B cell (primary cell): ENCODE measurements around the gene DCTN3. TPM values are rescaled to one million over a fixed set of nuclear protein-coding genes. Genes with fewer than 3 reads are reported as not detected.
A peak's percentile ranks its signal among the peaks of the same experiment; 100 is the strongest.

ENCODE experiments used
- ATAC-seq: fragments of 200-7000 bp; cut with Tn5 transposase; one replicate; pipeline ENCODE4 v1.10.0; 2021; ENCODE audit warnings: low read depth, mild to moderate bottlenecking, moderate number of reproducible peaks, moderate library complexity
- CTCF ChIA-PET: fragments of 350-600 bp; sonication (Branson Sonifier 250); formaldehyde crosslinking; loops from one replicate; lab custom pipeline; 2021; ENCODE audit warnings: antibody characterized with exemption, inconsistent platforms; lab: Charles Lee
- POLR2A ChIA-PET: fragments of 350-600 bp; sonication (Branson Sonifier 250); formaldehyde crosslinking; loops from one replicate; lab custom pipeline; 2021; ENCODE audit warnings: antibody characterized with exemption; lab: Charles Lee
- DNase-seq: peaks from one replicate; pipeline ENCODE4 v3.0.0; 2013
- H2AFZ ChIP-seq: 2 replicates; pipeline ENCODE4 v1.6.1; 2012; ENCODE audit warnings: mild to moderate bottlenecking, low read depth, low read length; ENCODE audit not compliant: insufficient read depth, poor library complexity, severe bottlenecking
- H3K27ac ChIP-seq, 2 donors: 1 replicate in 1 of 2; 2 replicates in 1 of 2; pipeline ENCODE4 v1.5.1; 2012 to 2013; ENCODE audit warnings: low read length in 2 of 2, mild to moderate bottlenecking in 2 of 2, moderate library complexity in 1 of 2
- H3K27me3 ChIP-seq, 4 experiments: fragments of 200-600 bp in 1 of 4; sonication (generic) in 1 of 4; replicated peaks in 1 of 4; 1 replicate in 2 of 4; 2 replicates in 2 of 4; pipeline versions ENCODE4 v1.6.1 to v1.7.0; 2013 to 2016; ENCODE audit warnings: low read length in 3 of 4, mild to moderate bottlenecking in 2 of 4, mixed read lengths in 1 of 4, moderate library complexity in 1 of 4; ENCODE audit not compliant: insufficient read depth in 4 of 4, control insufficient read depth in 3 of 4; ENCODE audit errors: control extremely low read depth in 1 of 4
- H3K36me3 ChIP-seq, 2 experiments: replicated peaks in 1 of 2; 1 replicate in 1 of 2; 2 replicates in 1 of 2; pipeline versions ENCODE4 v1.6.1 to v1.7.1; 2013; ENCODE audit warnings: low read length in 1 of 2; ENCODE audit not compliant: insufficient read depth in 2 of 2, control insufficient read depth in 1 of 2; ENCODE audit errors: control extremely low read depth in 1 of 2, extremely low read depth in 1 of 2
- H3K4me1 ChIP-seq, 2 donors: fragments of 200-600 bp in 1 of 2; sonication (generic) in 1 of 2; 1 replicate in 1 of 2; 2 replicates in 1 of 2; pipeline versions ENCODE4 v1.5.1 to v1.6.1; 2013 to 2017; ENCODE audit warnings: low read length in 2 of 2; ENCODE audit not compliant: control insufficient read depth in 2 of 2, insufficient read depth in 2 of 2
- H3K4me2 ChIP-seq: replicated peaks from 2 replicates; pipeline ENCODE3; 2012; ENCODE audit warnings: mild to moderate bottlenecking, low read depth, low read length; ENCODE audit not compliant: poor library complexity, severe bottlenecking
- H3K4me3 ChIP-seq, 5 experiments: fragments of 200-600 bp in 1 of 5; sonication (generic) in 1 of 5; 1 replicate in 3 of 5; 2 replicates in 2 of 5; pipeline versions ENCODE4 v1.5.1 to v1.7.0; 2011 to 2016; ENCODE audit warnings: low read length in 4 of 5, mild to moderate bottlenecking in 4 of 5, low read depth in 2 of 5, control low read depth in 1 of 5, moderate library complexity in 1 of 5; ENCODE audit not compliant: insufficient read depth in 1 of 5; ENCODE audit errors: control extremely low read depth in 1 of 5, extremely low read depth in 1 of 5
- H3K79me2 ChIP-seq: fragments of 200-600 bp; sonication (generic); one replicate; pipeline ENCODE4 v1.6.0; 2016; ENCODE audit warnings: low read length; ENCODE audit not compliant: control insufficient read depth, insufficient read depth
- H3K9ac ChIP-seq: fragments of 200-600 bp; sonication (generic); 2 replicates; pipeline ENCODE4 v1.6.1; 2017; ENCODE audit warnings: mild to moderate bottlenecking, low read length, moderate library complexity
- H3K9me3 ChIP-seq, 3 donors: one replicate each; pipeline versions ENCODE4 v1.6.1 to v1.7.1; 2013; ENCODE audit warnings: low read length in 2 of 3; ENCODE audit not compliant: control insufficient read depth in 2 of 3, insufficient read depth in 1 of 3; ENCODE audit errors: control extremely low read depth in 1 of 3
- H4K20me1 ChIP-seq: 2 replicates; pipeline ENCODE4 v1.6.0; 2012; ENCODE audit warnings: mild to moderate bottlenecking, low read length; ENCODE audit not compliant: insufficient read depth, control insufficient read depth, poor library complexity, severe bottlenecking
- H3K27ac Mint-ChIP-seq: one replicate; pipeline ENCODE4 v1.8.0; 2021; ENCODE audit warnings: mixed read lengths
- H3K27me3 Mint-ChIP-seq: one replicate; pipeline ENCODE4 v1.8.0; 2021; ENCODE audit warnings: mixed read lengths
- H3K4me1 Mint-ChIP-seq: one replicate; pipeline ENCODE4 v1.8.0; 2021; ENCODE audit warnings: mixed read lengths
- H3K4me3 Mint-ChIP-seq: one replicate; pipeline ENCODE4 v1.8.0; 2021; ENCODE audit warnings: mixed read lengths
- H3K9me3 Mint-ChIP-seq: one replicate; pipeline ENCODE4 v1.8.0; 2022; ENCODE audit warnings: mixed read lengths; ENCODE audit not compliant: insufficient read depth
- EZH2 ChIP-seq: IDR thresholded peaks from 2 replicates; pipeline ENCODE4 v1.6.1; 2012; ENCODE audit warnings: borderline replicate concordance, low read depth, mild to moderate bottlenecking, moderate library complexity, low read length; ENCODE audit not compliant: insufficient read depth, poor library complexity, severe bottlenecking
- WGBS: methylation state at CpG from one replicate; pipeline ENCODE4 v1.1.5; 2013; ENCODE audit warnings: missing lambda C conversion rate; ENCODE audit not compliant: insufficient coverage; 5-methylcytosine and 5-hydroxymethylcytosine counted together
- intact Hi-C: fragments of 100-400 bp; cut with micrococcal nuclease; formaldehyde crosslinking; loops from one replicate; pipeline ENCODE4 v1.10.0; 2022
- polyA plus RNA-seq: library from polyadenylated mRNA; depleted of rRNA; stranded (reverse); fragments of >200 nt; gene quantifications from 2 replicates; pipeline ENCODE4 v1.2.3, GENCODE V29; 2012
- total RNA-seq, 2 donors: library from RNA; stranded (reverse); fragments of 120-200 nt in 1 of 2; gene quantifications; 1 replicate in 1 of 2; 2 replicates in 1 of 2; pipeline versions ENCODE4 v1.2.3 to v1.2.4, GENCODE V29; 2013 to 2022
- TF ChIP-seq, protein P1 (sequence below): fragments of 200-600 bp; IDR thresholded peaks from one replicate; pipeline ENCODE4 v1.8.0; 2022; ENCODE audit warnings: antibody characterized with exemption, mild to moderate bottlenecking

The DCTN3 gene
- total and polyA plus RNA-seq, 2 donors (not counting 1 experiment from before 2014, with no cell fraction given) = 48.2 to 75.0 TPM

DNA sequence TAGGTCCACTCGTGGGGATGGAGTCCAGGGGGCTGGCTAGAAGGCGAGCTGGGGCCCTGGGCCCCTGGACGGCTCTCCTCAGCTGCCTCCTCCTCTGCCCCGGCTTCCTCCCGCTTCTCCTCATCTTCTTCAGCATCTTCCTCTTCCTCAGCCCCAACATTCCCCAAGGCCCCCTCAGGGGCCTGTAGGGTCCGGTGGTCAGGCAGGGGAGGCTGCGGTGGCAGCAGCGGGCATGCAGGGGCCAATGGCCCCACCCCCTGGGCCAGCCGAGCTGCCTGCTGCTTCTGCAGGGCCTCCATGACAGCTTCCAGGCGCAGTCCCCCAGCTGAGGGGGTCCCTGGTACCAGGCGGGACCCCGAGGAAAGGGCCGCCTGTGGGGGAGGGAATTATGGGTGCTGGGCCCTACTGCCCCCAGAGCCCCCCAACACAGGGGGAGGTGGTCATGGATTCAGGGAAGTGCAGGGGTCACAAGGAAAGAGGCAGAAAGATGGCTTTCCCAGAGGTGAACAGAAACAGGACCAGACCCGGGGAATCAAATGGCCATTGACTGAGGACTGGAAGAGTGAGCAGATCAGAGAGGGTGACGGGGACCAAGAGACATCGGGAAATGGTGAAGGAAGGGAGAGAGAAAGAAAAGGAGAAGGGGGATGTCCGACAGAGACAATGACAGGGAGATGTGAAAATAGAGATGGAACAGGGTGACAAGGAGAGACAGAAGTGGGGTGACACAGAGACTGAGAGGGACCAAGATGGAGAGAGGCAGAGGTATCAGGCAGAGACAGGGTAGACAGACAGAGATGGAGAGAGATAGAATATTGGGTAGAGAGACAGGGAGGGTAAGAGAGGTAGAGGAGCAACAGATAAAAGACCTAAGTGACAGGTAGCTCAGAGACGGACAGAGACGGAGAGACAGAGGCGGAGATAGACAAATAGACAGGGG, 7.7 kb upstream of the DCTN3 start:
- Mint-ChIP-seq H3K27ac (peak overlapping the region; percentile 1), H3K9me3 (no peaks in the 10 kb centered on the region), H3K4me1 (peaks cover 22% of the 10 kb centered on the region), H3K27me3 (peaks cover 61% of the 10 kb centered on the region), H3K4me3 (peak overlapping the region; percentile 85)
- ChIA-PET POLR2A (no interaction called here), CTCF (interaction anchor here (1.0 kb wide), 1 partner anchor 8 kb away, joined by 3 read pairs; the partner anchor contains the start of gene DCTN3)
- H3K27me3 ChIP-seq = peaks cover 0 to 76% (median 57%) of the 10 kb centered on the region in 4 experiments
- peak; percentile 84 for TF ChIP-seq EZH2
- TF ChIP-seq, protein P1, sequence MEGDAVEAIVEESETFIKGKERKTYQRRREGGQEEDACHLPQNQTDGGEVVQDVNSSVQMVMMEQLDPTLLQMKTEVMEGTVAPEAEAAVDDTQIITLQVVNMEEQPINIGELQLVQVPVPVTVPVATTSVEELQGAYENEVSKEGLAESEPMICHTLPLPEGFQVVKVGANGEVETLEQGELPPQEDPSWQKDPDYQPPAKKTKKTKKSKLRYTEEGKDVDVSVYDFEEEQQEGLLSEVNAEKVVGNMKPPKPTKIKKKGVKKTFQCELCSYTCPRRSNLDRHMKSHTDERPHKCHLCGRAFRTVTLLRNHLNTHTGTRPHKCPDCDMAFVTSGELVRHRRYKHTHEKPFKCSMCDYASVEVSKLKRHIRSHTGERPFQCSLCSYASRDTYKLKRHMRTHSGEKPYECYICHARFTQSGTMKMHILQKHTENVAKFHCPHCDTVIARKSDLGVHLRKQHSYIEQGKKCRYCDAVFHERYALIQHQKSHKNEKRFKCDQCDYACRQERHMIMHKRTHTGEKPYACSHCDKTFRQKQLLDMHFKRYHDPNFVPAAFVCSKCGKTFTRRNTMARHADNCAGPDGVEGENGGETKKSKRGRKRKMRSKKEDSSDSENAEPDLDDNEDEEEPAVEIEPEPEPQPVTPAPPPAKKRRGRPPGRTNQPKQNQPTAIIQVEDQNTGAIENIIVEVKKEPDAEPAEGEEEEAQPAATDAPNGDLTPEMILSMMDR = no peak
- H3K79me2 ChIP-seq = no peaks in the 10 kb centered on the region
- peaks cover 6% of the 10 kb centered on the region for H4K20me1 ChIP-seq
- no peak overlapping the region for H3K27ac ChIP-seq
- no peaks in the 10 kb centered on the region for H3K36me3 ChIP-seq
- 37% methylated on average over 20 of the region's 20 CpGs for WGBS
- H2AFZ ChIP-seq = peak overlapping the region; percentile 58
- peaks cover 35 to 42% of the 10 kb centered on the region in 2 donors for H3K4me1 ChIP-seq
- peaks cover 0 to 30% (median 0%) of the 10 kb centered on the region in 3 donors for H3K9me3 ChIP-seq
- no peak for DNase-seq
- H3K9ac ChIP-seq = peak overlapping the region; percentile 53
- peak overlapping the region; percentile 81 for H3K4me2 ChIP-seq
- ATAC-seq = no peak
- intact Hi-C loops = loop anchor here (2.0 kb wide), 1 partner anchor 15 kb away; the partner anchor contains the start of gene RPP25L
- H3K4me3 ChIP-seq = peak overlapping the region in 3 of 5 experiments; percentile 38 to 57 (median 51)

DNA sequence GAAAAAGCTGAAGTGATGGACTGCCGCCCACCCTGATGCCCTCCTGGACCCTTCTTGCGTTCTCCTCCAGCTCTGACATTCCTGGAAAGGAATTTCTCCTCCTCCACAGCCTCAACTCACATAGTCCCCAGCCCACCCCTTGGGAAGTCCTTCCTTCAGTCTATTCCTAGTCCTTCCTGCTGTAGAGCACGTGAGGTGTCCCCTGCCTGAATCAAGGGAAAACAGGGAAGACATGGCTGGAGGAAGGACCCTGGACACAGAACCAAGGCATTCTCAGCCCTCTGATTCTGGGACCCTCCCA, 4.8 kb upstream of the DCTN3 start:
- POLR2A ChIA-PET = interaction anchor here (0.5 kb wide), 2 partner anchors 86 to 852 kb away, joined by 3 to 8 read pairs; no protein-coding TSS in a partner anchor
- peaks cover 11% of the 10 kb centered on the region for H3K79me2 ChIP-seq
- ATAC-seq = no peak
- Mint-ChIP-seq H3K27me3 (peaks cover 72% of the 10 kb centered on the region), H3K4me3 (peak overlapping the region; percentile 29), H3K4me1 (peaks cover 35% of the 10 kb centered on the region), H3K27ac (no peak overlapping the region), H3K9me3 (no peaks in the 10 kb centered on the region)
- intact Hi-C loops = no loop called here
- CTCF ChIA-PET = interaction anchor here (1.0 to 7.6 kb wide), 4 partner anchors 8 to 34 kb away, joined by 3 to 64 read pairs (median 4); no protein-coding TSS in a partner anchor
- no peaks in the 10 kb centered on the region for H3K36me3 ChIP-seq
- H3K27ac ChIP-seq = no peak overlapping the region
- TF ChIP-seq EZH2 = no peak
- TF ChIP-seq, protein P1 = no peak
- H3K27me3 ChIP-seq = peaks cover 0 to 89% (median 69%) of the 10 kb centered on the region in 4 experiments
- H3K4me3 ChIP-seq = no peak overlapping the region
- peaks cover 42 to 55% of the 10 kb centered on the region in 2 donors for H3K4me1 ChIP-seq
- H3K9me3 ChIP-seq = peaks cover 0 to 45% (median 1%) of the 10 kb centered on the region in 3 donors
- H3K9ac ChIP-seq = no peak overlapping the region
- DNase-seq = no peak
- no peak overlapping the region for H2AFZ ChIP-seq
- H4K20me1 ChIP-seq = peaks cover 6% of the 10 kb centered on the region
- no peak overlapping the region for H3K4me2 ChIP-seq
- 73% methylated on average over 3 of the region's 3 CpGs for WGBS
